KG1 (cell line): ENCODE measurements around the gene POLR2F.
"Not testable (repeated sequence)": the region's sequence is repeated elsewhere in the genome, so short reads cannot be mapped to it uniquely, and the experiment has no call there.

Experiments
- DNase-seq: peaks from one replicate; lab custom pipeline; 2025; lab: John Stamatoyannopoulos, UW

Gene POLR2F

GRCh38 chr22:37953062-37953436 is 450 bp upstream of the POLR2F start:
- no peak for DNase-seq

- no peak for DNase-seq
These were observed 1.2 kb downstream of the POLR2F start for GRCh38 chr22:37954686-37955085.

- not testable (repeated sequence) for DNase-seq
These were observed 2.4 kb downstream of the POLR2F start for GRCh38 chr22:37955825-37956397.

- DNase-seq: no peak
These were observed 3.7 kb downstream of the POLR2F start for GRCh38 chr22:37957232-37957631.

- no peak for DNase-seq
These were observed 5.8 kb downstream of the POLR2F start for GRCh38 chr22:37959231-37959825.

- DNase-seq: no peak
These were observed 7.6 kb downstream of the POLR2F start for GRCh38 chr22:37961062-37961461.

- DNase-seq: no peak
These were observed 12.6 kb downstream of the POLR2F start for GRCh38 chr22:37965940-37966664.

GRCh38 chr22:37967147-37967546 is 13.6 kb downstream of the POLR2F start:
- DNase-seq: no peak

GRCh38 chr22:37967637-37968451 is 14.3 kb downstream of the POLR2F start:
- DNase-seq: no peak

- DNase-seq: no peak
These were observed 15.2 kb downstream of the POLR2F start for GRCh38 chr22:37968452-37969251.

GRCh38 chr22:37970864-37971263 is 17.4 kb downstream of the POLR2F start:
- DNase-seq: no peak

- no peak for DNase-seq
These were observed 18.3 kb downstream of the POLR2F start for GRCh38 chr22:37971475-37972434.

GRCh38 chr22:37972527-37972926 is 19.0 kb downstream of the POLR2F start:
- DNase-seq: no peak

- DNase-seq: no peak
These were observed 20.0 kb downstream of the POLR2F start for GRCh38 chr22:37973271-37974170.

GRCh38 chr22:37975153-37975552 is 21.7 kb downstream of the POLR2F start:
- no peak for DNase-seq

GRCh38 chr22:37976022-37976421 is 22.5 kb downstream of the POLR2F start:
- DNase-seq: not testable (repeated sequence)

GRCh38 chr22:37976547-37976946 is 23.0 kb downstream of the POLR2F start:
- no peak for DNase-seq

GRCh38 chr22:37979782-37980181 is 26.3 kb downstream of the POLR2F start:
- no peak for DNase-seq

- DNase-seq: no peak
These were observed 27.9 kb downstream of the POLR2F start for GRCh38 chr22:37981282-37982011.
